ENCODE results near the gene ILRUN.

DNA sequence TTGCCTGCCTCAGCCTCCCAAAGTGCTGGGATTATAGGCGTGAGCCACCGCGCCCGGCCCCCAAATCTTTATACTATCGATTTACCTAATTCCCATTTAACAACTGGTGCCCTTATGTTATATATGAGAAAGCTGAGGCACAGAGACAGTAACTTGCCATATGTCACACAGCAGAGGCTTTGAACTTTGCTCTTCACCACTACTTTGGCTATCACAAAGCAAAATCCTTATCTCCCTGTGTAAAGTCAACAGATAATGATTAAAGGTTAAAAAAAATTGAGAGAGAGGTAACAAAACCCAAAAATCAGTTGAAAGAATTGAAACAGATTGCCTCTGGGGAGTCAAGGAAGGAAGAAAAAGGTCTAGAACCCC, 22.3 kb downstream of the ILRUN start:
- TF ChIP-seq SPI1 (IDR thresholded peaks at IDR 0.05; ENCODE audit: borderline replicate concordance, low read depth) (no peak), POLR2AphosphoS5 (IDR thresholded peaks at IDR 0.05; ENCODE audit: low read depth) (no peak), GABPA (IDR thresholded peaks at IDR 0.05; ENCODE audit: low read depth) (no peak)
- TF ChIP-seq, protein P1, sequence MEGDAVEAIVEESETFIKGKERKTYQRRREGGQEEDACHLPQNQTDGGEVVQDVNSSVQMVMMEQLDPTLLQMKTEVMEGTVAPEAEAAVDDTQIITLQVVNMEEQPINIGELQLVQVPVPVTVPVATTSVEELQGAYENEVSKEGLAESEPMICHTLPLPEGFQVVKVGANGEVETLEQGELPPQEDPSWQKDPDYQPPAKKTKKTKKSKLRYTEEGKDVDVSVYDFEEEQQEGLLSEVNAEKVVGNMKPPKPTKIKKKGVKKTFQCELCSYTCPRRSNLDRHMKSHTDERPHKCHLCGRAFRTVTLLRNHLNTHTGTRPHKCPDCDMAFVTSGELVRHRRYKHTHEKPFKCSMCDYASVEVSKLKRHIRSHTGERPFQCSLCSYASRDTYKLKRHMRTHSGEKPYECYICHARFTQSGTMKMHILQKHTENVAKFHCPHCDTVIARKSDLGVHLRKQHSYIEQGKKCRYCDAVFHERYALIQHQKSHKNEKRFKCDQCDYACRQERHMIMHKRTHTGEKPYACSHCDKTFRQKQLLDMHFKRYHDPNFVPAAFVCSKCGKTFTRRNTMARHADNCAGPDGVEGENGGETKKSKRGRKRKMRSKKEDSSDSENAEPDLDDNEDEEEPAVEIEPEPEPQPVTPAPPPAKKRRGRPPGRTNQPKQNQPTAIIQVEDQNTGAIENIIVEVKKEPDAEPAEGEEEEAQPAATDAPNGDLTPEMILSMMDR (IDR thresholded peaks at IDR 0.05; ENCODE audit: insufficient read depth, low read length), result no peak
- TF ChIP-seq, protein P2, sequence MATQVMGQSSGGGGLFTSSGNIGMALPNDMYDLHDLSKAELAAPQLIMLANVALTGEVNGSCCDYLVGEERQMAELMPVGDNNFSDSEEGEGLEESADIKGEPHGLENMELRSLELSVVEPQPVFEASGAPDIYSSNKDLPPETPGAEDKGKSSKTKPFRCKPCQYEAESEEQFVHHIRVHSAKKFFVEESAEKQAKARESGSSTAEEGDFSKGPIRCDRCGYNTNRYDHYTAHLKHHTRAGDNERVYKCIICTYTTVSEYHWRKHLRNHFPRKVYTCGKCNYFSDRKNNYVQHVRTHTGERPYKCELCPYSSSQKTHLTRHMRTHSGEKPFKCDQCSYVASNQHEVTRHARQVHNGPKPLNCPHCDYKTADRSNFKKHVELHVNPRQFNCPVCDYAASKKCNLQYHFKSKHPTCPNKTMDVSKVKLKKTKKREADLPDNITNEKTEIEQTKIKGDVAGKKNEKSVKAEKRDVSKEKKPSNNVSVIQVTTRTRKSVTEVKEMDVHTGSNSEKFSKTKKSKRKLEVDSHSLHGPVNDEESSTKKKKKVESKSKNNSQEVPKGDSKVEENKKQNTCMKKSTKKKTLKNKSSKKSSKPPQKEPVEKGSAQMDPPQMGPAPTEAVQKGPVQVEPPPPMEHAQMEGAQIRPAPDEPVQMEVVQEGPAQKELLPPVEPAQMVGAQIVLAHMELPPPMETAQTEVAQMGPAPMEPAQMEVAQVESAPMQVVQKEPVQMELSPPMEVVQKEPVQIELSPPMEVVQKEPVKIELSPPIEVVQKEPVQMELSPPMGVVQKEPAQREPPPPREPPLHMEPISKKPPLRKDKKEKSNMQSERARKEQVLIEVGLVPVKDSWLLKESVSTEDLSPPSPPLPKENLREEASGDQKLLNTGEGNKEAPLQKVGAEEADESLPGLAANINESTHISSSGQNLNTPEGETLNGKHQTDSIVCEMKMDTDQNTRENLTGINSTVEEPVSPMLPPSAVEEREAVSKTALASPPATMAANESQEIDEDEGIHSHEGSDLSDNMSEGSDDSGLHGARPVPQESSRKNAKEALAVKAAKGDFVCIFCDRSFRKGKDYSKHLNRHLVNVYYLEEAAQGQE (IDR thresholded peaks at IDR 0.05; ENCODE audit: insufficient replicate concordance, low read depth), result no peak
